Fibroblast of peridontal ligament (primary cell): ENCODE data around the gene SLTM.
"Not testable (repeated sequence)": the region's sequence is repeated elsewhere in the genome, so short reads cannot be mapped to it uniquely, and the experiment has no call there.

Experiments used
- DNase-seq: peaks from one replicate; pipeline ENCODE4 v3.0.0-alpha.2; 2010; ENCODE audit errors: extremely low read depth

SLTM gene

GRCh38 chr15:58933281-58934113, at the start of gene SLTM:
Gene SLTM, minus strand, starts transcription at chr15:58933679. Its CDS starts 114 bp downstream, at chr15:58933565.
- peak; percentile 94 for DNase-seq

DNA sequence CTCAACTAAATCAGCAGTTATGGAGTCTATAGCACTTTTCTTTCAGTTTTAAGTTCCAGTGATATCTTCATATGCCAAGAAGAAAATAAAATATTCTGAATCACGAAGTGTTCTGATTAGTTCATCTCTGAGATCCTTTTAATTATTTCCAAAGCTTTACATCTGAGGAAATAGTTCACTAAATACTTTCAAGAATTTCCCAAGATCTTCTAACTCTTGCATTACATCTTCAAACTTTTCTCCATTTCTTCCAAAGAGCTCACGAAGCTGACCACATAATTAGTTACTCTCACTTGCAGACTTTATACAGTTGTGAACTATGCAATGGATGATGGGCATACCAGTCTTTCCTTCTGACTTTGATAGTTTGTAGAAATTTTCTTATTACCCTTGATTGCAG, 49.8 kb upstream of the SLTM start:
- no peak for DNase-seq

DNA sequence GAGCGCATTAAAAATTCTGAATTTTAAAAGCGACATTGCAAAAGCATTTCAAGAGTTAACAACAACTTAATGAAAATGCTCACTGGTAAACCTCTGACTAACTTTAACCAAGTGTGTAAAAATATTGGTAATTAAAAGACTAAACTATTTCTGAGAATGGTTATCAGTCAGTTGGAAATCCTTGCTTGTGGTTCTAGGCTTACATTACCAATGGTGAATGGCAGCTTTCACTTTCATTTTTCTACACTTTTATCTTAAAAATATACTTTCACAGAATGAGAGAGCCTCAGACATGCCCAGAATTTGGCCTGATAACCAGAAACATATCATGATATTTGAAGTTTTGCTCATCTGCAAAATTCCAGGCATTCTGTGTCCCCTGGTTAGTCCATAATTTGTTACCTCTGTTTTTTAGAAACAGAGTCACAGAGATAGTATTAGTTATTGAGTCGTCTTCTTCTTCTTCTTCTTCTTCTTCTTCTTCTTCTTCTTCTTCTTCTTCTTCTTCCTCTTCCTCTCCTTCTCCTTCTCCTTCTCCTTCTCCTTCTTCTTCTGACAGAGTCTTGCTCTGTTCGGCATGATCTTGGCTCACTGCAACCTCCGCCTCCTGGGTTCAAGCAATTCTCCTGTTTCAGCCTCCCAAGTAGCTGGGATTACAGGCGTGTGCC, 48.5 kb upstream of the SLTM start:
- DNase-seq: peak; percentile 43

DNA sequence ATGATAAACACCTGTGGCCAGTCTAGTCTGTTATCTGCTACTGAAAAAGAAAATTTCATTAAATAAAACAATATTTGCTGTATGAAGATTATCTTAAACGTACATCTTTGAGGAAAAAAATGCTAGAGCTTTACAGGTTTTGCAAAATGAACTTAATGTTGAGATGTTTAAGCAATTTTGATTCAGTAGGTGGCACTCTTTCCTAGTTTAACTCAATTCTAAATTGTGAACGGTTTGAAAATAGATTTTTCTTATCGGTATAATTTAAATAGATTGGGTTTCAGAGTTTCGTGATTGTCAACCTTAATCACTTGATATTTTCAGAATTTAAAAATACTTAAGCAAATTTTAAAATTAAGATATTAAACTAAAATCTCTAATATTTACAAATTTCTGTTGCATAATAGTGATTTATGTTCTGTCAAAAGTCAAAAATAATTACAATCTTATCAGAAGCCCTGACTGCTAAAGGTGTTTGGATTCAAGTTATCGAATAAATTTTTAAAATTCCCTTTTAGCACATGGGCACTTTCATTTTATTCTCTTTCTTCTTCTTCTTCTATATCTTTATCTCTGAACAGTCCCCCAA, 47.0 kb upstream of the SLTM start:
- peak; percentile 81 for DNase-seq

DNA sequence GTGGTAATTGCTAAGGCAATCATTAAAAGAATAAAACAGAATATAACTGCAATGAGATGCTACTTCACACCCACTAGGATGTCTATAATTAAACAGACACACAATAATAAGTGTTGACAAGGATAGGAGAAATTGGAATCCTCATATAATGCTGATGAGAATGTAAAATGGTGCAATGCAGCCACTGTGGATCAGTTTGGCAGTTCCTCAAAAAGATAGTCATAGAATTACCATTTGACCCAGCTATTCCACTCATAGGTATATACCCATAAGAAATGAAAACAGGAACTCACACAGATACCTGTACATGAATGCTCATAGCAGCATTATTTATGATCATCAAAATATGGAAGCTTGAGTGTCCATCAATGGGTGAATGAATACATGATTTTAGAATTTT, 44.4 kb upstream of the SLTM start:
- DNase-seq: no peak

GRCh38 chr15:58967479-58967878, 34.0 kb upstream of the SLTM start:
- DNase-seq: no peak

DNA sequence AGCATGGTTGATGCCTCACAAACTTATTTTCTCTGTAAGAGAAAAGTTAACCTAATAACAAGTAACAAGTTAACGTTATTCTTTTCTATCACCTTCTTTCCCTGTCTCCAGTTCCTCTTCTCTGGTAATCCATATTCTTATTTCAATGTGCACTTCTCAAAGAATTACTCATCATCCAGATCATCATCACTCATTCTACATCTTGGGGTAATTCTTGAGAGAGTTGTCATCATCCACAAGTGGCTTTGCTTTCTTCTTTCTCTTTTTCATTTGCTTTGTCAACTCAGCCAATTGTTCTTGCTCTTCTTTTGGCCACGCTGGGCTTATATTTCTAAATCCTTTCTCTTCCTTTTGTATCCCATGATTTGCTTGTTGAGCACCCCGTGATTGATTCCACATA, 33.2 kb upstream of the SLTM start:
- peak; percentile 56 for DNase-seq

DNA sequence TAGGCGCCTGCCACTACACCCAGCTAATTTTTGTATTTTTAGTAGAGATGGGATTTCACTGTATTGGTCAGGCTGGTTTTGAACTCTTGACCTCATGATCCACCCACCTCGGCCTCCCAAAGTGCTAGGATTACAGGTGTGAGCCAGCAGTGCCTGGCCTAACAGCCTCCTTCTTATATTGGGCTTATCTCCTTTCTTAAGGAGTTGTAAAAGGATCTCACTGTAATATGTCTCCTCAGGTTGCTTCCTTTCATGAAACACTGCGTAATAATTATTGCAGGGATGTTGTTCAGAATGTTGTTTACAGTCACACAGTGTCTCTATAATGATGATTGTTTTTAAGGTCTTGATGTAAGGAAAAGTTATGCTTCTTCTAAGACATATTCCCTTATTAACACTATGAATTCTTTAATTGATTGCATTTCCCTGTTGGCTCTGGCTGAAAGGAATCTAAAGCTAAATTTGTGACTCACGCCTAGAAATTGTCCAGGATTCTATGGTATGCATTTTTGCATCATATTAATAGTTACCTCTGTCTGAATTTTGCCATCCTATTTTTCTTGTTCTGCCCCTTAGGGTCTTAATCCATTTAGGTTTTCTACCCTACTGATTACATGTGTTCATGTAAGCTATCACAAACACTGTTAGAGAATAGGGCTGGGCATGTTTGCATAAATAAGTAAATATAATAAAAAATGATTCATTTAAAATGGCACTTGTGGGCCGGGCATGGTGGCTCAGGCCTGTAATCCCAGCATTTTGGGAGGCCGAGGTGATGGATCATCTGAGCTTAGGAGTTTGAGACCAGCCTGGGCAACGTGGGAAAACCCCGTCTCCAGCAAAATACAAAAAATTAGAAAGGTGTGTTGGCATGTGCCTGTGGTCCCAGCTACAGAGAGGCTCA, 29.4 kb upstream of the SLTM start:
- DNase-seq: no peak

DNA sequence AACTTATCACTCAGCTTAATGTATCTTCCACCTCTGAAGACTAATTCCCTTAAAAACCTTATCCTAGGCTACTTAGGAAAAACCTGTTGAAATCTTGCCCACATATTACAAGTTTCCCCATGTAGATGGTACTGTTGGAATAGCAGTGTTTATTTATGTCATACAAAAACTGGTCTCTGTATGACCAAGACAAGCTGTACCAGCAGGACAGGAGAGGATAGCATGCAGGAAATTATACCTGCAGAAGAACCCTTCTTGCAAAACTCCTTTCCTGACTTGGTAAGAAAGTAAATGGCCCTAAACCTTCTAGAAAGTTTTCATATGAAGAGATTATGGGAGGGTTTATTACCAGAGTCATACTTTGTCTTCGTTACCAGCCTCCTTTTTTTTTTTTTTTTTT, 28.7 kb upstream of the SLTM start:
- DNase-seq: no peak

DNA sequence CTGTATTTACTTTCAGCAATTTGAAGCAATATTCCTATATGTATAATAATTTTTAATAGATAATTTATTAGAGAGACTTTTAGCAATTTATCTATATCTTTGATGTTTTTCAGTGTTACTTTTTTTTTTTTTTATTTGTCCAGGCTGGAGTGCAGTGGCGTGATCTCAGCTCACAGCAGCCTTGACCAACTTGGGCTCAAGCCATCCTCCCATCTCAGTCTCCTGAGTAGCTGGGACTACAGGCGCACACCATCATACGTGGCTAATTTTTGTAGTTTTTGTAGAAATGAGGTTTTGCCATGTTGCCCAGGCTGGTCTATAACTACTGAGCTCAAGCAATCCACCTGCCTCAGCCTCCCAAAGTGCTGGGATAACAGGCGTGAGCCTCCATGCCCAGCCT, 25.3 kb upstream of the SLTM start:
- DNase-seq: no peak

DNA sequence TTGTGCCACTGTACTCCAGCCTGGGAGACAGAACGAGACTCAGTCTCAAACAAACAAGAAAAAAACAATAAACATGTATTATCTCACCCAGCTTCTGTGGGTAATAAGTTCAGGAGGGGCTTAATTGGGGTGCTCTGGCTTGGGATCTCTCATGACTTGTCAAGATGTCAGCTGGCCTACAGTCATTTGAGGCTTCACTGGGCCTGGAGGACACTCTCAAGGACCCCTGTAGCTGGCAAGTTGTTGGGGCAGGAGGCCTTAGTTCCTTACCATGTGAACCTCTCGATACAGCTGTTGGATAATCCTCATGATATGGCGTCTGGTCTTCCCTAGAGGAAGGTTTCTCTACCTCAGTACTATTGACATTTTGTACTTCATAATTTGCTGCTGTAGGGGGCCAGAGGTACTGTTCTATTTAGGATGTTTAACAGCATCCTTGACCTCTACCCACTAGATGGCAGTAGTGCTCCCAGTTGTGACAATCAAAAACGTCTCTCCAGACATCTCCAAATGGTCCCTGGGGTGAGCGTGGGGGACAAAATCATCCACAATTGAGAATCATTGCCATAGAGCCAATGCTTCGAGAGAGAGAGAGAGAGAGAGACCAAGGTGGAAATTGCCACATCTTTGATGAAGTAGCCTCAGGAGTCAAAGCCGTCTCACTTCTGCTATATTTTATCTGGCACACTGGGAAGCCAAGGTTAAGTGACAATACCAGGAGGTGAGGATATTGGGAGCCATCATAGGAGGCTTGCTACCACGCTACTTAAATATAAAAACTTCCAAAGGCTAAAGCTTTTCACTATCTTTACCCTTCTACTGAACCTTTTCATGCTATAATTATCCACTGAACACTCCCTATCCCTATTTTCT, 23.9 kb upstream of the SLTM start:
- DNase-seq: peak; percentile 69

GRCh38 chr15:58952751-58953150, 19.3 kb upstream of the SLTM start:
- peak; percentile 61 for DNase-seq

DNA sequence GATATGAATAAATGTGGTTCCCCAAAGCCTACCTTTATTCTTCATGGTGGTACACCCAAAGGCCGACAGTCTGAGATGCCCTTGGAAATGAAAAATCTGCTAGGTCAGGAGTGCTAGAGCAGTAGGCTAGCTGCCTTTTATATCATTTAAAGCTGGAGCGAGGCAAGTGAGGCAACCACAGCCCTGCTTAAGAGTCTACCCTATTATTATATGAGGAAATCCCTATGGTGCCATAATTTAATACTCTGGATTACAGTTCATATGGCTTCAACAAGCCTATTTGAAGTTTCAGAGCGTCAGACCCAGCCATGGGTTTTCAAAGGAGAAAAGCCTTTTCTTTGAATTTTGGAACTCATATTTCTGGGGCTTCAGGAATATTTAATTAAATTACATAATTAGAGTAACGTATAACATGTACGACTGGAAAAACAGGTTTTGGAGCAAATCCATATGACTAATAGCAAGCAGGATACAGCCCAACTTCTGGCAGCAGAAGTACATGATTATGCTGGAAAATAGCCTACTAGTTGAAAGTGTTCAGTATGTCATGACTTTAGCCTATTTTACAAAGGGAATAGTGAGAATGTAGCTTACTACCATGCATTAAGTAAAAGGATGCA, 18.0 kb upstream of the SLTM start:
- peak; percentile 87 for DNase-seq

DNA sequence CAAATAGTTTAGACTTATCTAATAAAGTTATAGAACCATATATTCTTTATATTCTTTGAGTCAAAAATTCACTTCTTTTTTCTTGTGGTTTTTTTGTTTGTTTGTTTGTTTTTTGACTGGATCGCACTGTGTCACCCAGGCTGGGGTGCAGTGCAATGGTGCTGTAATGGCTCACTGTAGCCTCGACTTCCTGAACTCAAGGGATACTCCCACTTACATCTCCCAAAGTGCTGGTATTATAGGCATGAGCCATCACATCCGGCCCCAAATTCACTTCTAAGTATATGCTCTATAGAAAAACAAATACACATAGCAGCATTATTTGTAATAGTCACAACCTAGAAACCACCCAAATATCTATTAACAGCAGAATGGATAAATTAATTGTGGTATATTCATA, 13.7 kb upstream of the SLTM start:
- DNase-seq: no peak

DNA sequence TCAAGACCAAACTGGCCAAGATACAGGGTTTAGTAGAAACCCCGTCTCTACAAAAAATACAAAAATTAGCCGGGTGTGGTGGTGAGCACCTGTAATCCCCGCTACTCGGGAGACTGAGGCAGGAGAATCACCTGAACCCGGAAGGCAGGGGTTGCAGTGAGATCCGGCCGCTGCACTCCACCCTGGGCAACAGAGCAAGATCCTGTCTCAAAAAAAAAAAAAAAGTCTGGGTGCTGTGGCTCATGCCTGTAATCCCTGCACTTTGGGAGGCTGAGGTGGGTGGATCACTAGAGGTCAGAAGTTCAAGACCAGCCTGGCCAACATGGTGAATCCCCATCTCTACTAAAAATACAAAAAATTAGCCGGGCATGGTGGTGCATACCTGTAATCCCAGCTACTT, 1.5 kb upstream of the SLTM start:
- DNase-seq: not testable (repeated sequence)

DNA sequence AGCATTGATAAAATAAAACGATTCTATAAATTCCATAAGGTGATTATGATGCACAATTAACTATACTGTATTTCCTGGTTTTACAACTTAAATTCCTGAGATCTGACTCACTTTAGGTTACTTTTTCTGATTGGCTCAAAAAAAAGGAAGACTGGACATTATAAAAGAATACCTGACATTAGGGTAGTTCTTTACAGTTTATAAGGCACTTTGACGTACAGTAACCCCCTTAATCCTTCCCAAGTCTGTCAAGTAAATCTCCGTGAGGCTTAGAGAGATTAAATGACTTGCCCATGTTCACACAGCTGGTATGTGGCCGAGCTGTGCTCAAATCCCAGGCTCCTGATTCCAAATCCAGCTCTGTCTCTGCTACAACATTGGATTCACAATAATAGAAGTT, 1.0 kb upstream of the SLTM start:
- DNase-seq: no peak

DNA sequence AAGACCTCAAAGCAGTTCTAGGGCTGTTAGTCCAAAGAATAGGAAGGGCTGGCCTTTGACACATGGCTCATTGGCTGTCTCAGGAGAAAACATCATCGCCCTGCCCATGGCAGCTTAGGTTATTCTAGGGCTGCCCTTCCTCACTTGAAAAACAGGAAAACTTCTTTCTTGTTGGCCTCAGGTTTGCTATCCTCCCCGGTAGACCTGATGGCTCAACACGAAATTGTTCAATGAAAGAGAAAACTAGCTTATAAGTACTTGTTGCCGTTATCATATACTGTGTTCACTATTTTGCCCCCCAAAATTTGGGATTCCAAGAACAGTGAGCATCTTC, 602 bp upstream of the SLTM start:
- no peak for DNase-seq

GRCh38 chr15:58932710-58933280, 684 bp downstream of the SLTM start:
- peak; percentile 24 for DNase-seq

DNA sequence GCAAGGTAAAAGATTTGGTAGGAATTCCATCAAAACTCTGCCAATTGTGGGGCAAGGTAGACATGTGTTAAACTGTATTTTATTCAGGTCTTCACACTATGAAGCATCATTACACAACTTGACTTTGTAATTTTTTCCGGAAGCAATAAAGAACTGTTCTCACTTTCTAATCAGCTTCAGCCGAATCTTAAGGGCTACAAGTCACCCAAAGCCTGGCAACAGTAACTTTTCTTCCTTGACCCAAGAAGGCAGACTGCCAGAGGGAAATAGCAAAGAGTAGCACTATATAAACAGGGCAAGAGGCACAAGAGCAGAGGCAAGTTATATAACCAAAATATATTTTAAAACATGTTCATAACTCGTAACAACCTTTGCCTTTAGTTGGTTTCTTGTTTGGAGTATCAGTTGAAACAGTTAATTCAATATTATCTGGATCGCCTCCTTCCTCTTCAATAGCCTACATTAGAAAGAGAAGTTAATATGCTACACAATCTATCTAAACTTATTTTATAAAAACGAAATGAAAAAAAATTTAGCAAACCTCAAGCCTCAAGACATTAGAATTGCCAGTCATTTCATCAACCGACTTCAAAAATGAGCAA, 1.4 kb downstream of the SLTM start:
- peak; percentile 84 for DNase-seq

GRCh38 chr15:58929891-58930416, 3.5 kb downstream of the SLTM start:
- DNase-seq: no peak
